Muscle layer of colon (tissue), 2 donors: ENCODE data around the gene HINFP.

Experiments used
- H3K27ac ChIP-seq: one replicate; pipeline ENCODE4 v1.7.0; 2013; ENCODE audit warnings: low read depth, mild to moderate bottlenecking, low read length, moderate library complexity
- H3K27me3 ChIP-seq, 2 donors: one replicate each; pipeline ENCODE4 v1.7.0; 2013; ENCODE audit warnings: low read length in 2 of 2, mild to moderate bottlenecking in 2 of 2; ENCODE audit not compliant: insufficient read depth in 2 of 2, control insufficient read depth in 1 of 2
- H3K36me3 ChIP-seq: one replicate; pipeline ENCODE4 v1.7.0; 2013; ENCODE audit warnings: mild to moderate bottlenecking, low read length; ENCODE audit not compliant: insufficient read depth
- H3K4me1 ChIP-seq: one replicate; pipeline ENCODE4 v1.7.0; 2013; ENCODE audit warnings: mild to moderate bottlenecking, low read length; ENCODE audit not compliant: insufficient read depth
- H3K4me3 ChIP-seq, 2 donors: one replicate each; pipeline ENCODE4 v1.7.0; 2013; ENCODE audit warnings: low read length in 2 of 2, low read depth in 1 of 2, mild to moderate bottlenecking in 1 of 2, moderate library complexity in 1 of 2
- H3K9ac ChIP-seq: one replicate; pipeline ENCODE4 v1.7.0; 2013; ENCODE audit warnings: low read length
- H3K9me3 ChIP-seq: one replicate; pipeline ENCODE4 v1.7.0; 2013; ENCODE audit warnings: mild to moderate bottlenecking, low read length
- donor health status: abdominal sarcoma.
- donor health status: Adenocarcinoma of cecum.

Gene HINFP

DNA sequence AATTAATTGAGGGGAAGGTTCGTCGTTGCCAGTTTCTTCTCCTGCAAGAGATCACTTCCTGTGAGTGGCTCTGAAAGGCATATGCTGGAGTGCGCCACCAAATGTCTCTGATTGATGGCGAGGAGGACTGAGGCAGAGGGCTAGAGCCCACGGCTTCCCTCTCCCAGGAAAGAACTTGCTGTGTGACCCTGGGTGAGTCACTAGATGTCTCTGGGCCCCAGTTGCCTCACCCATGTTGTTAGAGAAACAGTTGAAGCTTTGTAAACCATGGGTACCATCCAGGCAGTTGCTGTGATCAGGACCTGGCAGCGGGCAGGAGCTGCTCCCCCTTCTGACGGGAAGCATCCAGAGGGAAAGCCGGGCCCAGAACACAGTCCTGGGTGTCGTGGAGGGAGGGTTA lies 30.7 kb downstream of the HINFP start:
- H3K27me3 ChIP-seq: peaks cover 0 to 31% of the 10 kb centered on the region in 2 donors
- no peaks in the 10 kb centered on the region for H3K9me3 ChIP-seq
- H3K27ac ChIP-seq: no peak overlapping the region
- no peak overlapping the region for H3K4me3 ChIP-seq
- H3K36me3 ChIP-seq: no peaks in the 10 kb centered on the region
- H3K4me1 ChIP-seq: peaks cover 4% of the 10 kb centered on the region
- no peak overlapping the region for H3K9ac ChIP-seq

DNA sequence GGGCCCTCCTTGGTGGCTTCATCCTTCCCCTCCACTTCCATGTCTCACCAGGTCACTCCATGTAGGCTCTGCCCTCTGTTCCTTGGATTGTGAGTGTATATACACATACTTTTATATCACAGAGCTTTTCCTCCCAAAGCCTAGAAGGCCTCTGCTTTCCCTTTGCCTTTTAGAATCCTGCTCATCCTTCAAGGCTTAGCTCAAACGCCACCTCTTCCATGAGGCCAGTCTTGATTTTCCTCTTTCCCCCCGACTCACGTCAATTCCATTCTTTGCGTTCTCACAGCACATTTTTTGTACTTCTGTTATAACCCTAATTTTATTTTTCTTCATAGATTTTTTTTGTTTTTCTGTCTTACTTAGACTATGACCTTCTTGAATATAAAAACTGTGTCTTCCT lies 31.2 kb downstream of the HINFP start:
- Histone ChIP-seq H3K27me3 (peaks cover 0 to 29% of the 10 kb centered on the region in 2 donors), H3K36me3 (no peaks in the 10 kb centered on the region), H3K9ac (no peak overlapping the region), H3K27ac (no peak overlapping the region), H3K4me1 (peaks cover 4% of the 10 kb centered on the region), H3K4me3 (no peak overlapping the region), H3K9me3 (no peaks in the 10 kb centered on the region)

DNA sequence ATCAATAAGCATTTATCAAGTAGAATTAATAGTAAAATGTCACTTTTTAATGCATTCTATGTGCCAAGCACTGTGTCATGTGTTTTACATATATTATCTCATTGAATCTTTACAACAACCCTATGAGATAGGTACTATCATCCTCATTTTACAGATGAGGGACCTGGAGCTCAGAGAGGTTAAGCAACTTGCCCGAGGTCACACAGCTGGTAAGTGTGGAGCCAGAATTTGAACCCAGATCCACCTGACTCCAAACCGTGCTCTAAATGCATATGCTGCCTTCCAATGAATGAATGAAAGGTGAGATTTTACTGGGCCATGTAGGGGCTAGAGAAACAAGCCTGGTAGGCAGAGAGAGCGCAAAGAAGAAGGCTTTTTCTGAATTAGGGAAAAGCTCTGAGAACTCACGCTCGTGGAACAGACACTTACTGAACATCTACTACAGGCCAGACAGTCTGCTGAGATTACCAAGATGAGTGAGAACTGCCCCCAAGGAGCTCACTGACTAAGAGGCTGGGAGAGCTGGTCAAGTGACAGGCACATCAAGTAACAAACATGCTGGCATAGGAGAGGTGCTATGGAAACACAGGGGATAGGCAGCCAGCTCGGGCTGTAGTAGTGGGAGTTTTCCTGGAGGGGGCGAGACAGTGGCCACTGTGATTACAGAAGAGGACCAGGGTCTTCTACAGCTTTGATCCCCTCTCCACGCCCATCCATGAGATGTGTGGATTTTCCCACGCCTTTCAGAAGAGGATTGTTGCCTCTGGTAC lies 31.9 kb downstream of the HINFP start:
- H3K27me3 ChIP-seq: peaks cover 0 to 24% of the 10 kb centered on the region in 2 donors
- H3K4me1 ChIP-seq: peaks cover 4% of the 10 kb centered on the region
- no peaks in the 10 kb centered on the region for H3K36me3 ChIP-seq
- H3K4me3 ChIP-seq: no peak overlapping the region
- no peak overlapping the region for H3K27ac ChIP-seq
- no peaks in the 10 kb centered on the region for H3K9me3 ChIP-seq
- H3K9ac ChIP-seq: no peak overlapping the region

DNA sequence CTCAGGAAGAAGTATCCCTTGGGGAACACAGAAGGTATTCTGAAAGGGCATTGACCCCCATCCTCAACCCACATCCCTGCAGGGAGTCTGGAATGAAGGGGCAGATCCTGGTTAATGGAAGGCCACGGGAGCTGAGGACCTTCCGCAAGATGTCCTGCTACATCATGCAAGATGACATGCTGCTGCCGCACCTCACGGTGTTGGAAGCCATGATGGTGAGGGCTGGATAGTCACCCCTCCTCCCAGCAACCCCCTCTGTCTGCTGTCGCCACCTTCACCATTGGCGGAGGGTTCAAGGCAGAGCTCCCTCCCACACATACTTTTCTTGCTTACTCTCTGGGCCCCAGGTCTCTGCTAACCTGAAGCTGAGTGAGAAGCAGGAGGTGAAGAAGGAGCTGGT lies 32.8 kb downstream of the HINFP start:
- Histone ChIP-seq H3K27ac (no peak overlapping the region), H3K27me3 (peaks cover 0 to 16% of the 10 kb centered on the region in 2 donors), H3K9me3 (no peaks in the 10 kb centered on the region), H3K9ac (no peak overlapping the region), H3K4me1 (no peaks in the 10 kb centered on the region), H3K36me3 (no peaks in the 10 kb centered on the region), H3K4me3 (no peak overlapping the region)

DNA sequence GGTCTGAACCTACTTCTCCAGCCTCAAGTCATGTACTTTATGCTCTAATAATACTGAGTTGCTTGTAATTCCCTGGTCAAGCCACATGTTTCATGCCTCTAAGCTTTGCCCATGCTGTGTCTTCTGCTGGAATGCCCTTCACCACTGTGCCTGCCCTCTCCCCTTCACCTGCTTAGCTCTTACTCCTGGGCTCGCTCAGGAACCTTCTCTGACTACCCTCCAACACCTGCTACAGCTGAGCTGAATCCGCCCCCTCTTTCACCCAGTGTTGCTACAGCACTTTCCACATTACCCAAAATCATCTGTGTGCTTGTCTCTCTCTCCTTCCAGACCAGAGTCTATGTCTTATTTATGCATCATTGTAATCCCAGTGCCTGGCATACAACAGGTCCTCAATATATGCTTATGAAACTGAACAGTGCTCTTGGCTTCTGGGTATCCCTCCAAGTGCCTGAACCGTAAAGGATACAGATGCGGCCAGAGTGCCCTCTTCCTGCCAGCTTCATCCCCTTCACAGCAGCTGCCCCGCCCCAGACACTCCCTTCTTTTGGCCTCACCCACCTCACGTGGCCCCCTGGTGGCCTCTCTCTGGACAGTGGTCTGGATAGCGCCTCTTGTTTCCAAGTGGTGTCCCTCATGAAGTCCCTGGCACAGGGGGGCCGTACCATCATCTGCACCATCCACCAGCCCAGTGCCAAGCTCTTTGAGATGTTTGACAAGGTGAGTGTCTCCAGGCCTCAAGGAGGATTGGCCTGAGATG lies 34.5 kb downstream of the HINFP start:
- Histone ChIP-seq H3K27me3 (no peaks in the 10 kb centered on the region), H3K4me3 (no peak overlapping the region), H3K27ac (no peak overlapping the region), H3K9me3 (no peaks in the 10 kb centered on the region), H3K4me1 (no peaks in the 10 kb centered on the region), H3K9ac (no peak overlapping the region), H3K36me3 (no peaks in the 10 kb centered on the region)

DNA sequence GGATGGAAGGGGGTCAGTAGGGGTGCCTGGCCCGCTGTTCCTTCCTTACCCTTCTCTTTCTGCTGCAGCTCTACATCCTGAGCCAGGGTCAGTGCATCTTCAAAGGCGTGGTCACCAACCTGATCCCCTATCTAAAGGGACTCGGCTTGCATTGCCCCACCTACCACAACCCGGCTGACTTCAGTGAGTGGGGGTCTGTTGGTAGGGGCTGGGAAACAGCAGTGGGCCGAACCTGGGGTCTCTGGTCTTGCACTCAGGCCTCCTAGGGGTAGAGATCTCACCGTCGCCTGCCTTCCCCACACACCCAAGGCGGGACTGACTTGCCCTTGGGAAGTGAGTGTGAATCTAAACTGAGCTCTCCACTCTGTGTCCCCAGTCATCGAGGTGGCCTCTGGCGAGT lies 35.1 kb downstream of the HINFP start:
- Histone ChIP-seq H3K4me1 (no peaks in the 10 kb centered on the region), H3K27ac (no peak overlapping the region), H3K9ac (no peak overlapping the region), H3K9me3 (no peaks in the 10 kb centered on the region), H3K36me3 (no peaks in the 10 kb centered on the region), H3K27me3 (no peaks in the 10 kb centered on the region), H3K4me3 (no peak overlapping the region)

DNA sequence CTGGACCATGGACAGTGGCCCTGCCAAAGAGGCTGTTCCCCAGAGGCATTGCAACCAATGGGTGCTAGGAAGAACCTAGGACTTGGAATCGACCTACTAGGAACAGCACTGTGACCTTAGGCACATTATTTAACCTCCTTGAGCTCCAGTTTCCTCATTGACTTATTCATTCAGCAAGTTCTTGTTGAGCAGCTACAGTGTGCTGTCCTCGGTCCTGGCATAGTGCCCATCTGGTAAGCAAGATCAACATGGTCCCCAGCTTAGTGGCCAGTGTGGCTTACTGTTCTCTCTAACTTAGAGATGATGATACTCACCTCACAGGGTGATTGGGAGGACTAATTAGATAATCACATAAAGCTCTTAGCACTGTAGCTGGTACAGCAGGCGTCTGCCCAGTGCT lies 35.7 kb downstream of the HINFP start:
- no peaks in the 10 kb centered on the region for H3K9me3 ChIP-seq
- no peaks in the 10 kb centered on the region for H3K36me3 ChIP-seq
- no peaks in the 10 kb centered on the region for H3K27me3 ChIP-seq
- H3K4me3 ChIP-seq: no peak overlapping the region
- H3K9ac ChIP-seq: no peak overlapping the region
- no peak overlapping the region for H3K27ac ChIP-seq
- H3K4me1 ChIP-seq: no peaks in the 10 kb centered on the region

DNA sequence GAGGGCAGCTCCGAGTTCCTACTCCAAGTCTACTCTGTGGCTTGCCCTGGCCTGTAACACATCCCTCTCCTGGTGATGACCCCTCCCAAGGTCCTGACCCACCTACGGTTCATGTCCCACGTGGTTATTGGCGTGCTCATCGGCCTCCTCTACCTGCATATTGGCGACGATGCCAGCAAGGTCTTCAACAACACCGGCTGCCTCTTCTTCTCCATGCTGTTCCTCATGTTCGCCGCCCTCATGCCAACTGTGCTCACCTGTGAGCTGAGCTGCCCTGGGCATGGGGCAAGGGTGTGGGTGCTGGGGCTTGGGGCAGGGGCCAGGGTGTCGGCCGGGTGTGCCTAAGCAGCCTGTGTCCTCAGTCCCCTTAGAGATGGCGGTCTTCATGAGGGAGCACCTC lies 37.1 kb downstream of the HINFP start:
- Histone ChIP-seq H3K9me3 (no peaks in the 10 kb centered on the region), H3K4me3 (no peak overlapping the region), H3K4me1 (no peaks in the 10 kb centered on the region), H3K27me3 (no peaks in the 10 kb centered on the region), H3K36me3 (no peaks in the 10 kb centered on the region), H3K27ac (no peak overlapping the region), H3K9ac (no peak overlapping the region)

DNA sequence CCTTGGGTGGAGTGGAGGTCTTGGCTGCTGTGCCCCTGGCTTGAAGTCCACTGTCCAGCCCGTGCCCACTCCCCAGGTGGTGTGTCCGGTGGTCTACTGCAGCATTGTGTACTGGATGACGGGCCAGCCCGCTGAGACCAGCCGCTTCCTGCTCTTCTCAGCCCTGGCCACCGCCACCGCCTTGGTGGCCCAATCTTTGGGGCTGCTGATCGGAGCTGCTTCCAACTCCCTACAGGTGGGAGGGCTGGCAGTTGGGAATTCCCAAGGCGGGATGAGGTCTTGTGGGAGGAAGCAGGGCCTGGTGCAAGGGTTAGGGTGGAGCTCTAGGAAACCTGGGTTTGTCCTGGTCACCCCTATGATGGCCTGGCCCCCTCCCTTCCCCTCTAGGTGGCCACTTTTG lies 38.8 kb downstream of the HINFP start:
- no peaks in the 10 kb centered on the region for H3K36me3 ChIP-seq
- H3K9me3 ChIP-seq: no peaks in the 10 kb centered on the region
- no peak overlapping the region for H3K9ac ChIP-seq
- no peak overlapping the region for H3K27ac ChIP-seq
- no peaks in the 10 kb centered on the region for H3K27me3 ChIP-seq
- no peak overlapping the region for H3K4me3 ChIP-seq
- H3K4me1 ChIP-seq: no peaks in the 10 kb centered on the region

DNA sequence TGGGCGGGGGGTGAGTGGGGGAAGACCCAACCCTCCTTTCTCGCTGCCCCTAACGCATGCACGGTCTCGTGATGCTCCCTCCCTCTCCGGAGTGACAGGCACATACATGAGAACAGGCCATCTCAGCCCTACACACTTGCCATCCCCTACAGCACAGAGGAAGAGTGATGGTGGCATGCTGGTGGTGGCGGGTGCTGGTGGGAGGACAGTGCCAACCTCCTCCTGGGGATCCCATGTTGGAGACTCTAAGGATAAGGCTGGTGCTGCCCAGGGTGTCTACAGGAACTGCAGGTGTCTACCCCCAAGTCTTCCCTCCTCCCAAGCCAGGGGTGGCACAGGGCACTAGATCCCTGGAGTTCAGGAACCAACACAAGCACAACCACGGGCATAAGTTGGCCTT lies 40.5 kb downstream of the HINFP start:
- no peaks in the 10 kb centered on the region for H3K27me3 ChIP-seq
- no peak overlapping the region for H3K27ac ChIP-seq

DNA sequence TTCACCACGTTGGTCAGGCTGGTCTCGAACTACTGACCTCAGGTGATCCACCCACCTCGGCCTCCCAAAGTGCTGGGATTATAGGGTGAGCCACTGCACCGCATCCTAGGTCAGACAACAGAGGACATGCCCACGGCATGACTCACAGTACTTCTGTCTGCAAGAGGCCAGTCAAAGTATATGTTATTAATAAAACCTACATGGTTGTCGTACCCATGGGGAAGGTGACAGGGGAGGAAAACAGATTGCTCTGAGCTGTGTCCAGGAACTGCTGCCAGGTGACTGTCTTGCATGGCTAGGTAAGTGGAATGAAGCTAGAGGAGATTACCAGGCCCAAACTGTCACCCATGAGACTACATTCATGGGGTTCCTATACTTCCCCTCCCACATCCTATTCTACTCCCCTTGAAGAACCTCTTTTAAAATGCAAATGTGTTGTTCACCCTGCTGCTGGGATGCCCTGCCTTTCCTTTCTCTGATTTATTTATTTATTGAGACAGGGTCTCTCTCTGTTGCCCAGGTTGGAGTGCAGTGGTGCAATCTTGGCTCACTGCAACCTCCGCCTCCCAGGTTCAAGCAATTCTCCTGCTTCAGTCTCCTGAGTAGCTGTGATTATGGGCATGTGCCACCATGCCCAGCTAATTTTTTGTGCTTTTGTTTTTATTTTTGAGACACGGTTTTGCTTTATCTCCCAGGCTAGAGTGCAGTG lies 45.1 kb downstream of the HINFP start:
- H3K9ac ChIP-seq: no peak overlapping the region
- H3K4me3 ChIP-seq: no peak overlapping the region
- no peaks in the 10 kb centered on the region for H3K9me3 ChIP-seq
- H3K4me1 ChIP-seq: no peaks in the 10 kb centered on the region
- no peak overlapping the region for H3K27ac ChIP-seq
- H3K27me3 ChIP-seq: no peaks in the 10 kb centered on the region
- H3K36me3 ChIP-seq: no peaks in the 10 kb centered on the region

More for the DNA sequence above, 40.5 kb downstream of the HINFP start:
- no peak overlapping the region for H3K9ac ChIP-seq
- no peaks in the 10 kb centered on the region for H3K9me3 ChIP-seq
- no peak overlapping the region for H3K4me3 ChIP-seq
- H3K4me1 ChIP-seq: no peaks in the 10 kb centered on the region
- H3K36me3 ChIP-seq: no peaks in the 10 kb centered on the region
